ENCODE measurements around the gene PTTG1IP.

Gene PTTG1IP

GRCh38 chr21:44912158-44912473 is 38.6 kb upstream of the PTTG1IP start:
- no peaks in the 10 kb centered on the region; the same call in 1 of the 2 replicates for H3F3A ChIP-seq (ENCODE audit: control insufficient read depth, insufficient read depth)
- H3K9me3 ChIP-seq (ENCODE audit: control insufficient read depth, insufficient read depth, low read length): no peaks in the 10 kb centered on the region

GRCh38 chr21:44911384-44912157 is 38.1 kb upstream of the PTTG1IP start:
- TF ChIP-seq CTCF (IDR thresholded peaks at IDR 0.05; ENCODE audit: low read depth, low read length, poor library complexity, severe bottlenecking) (peak; percentile 72), EZH2phosphoT487 (IDR thresholded peaks at IDR 0.05; ENCODE audit: borderline replicate concordance, low read length) (no peak)
- Histone ChIP-seq H3K9me2 (replicated peaks; ENCODE audit: control insufficient read depth, low read length) (no peaks in the 10 kb centered on the region), H3K4me3 (ENCODE audit: low read length) (no peak overlapping the region), H3K4me1 (ENCODE audit: control insufficient read depth, low read length) (peaks cover 16% of the 10 kb centered on the region), H4K20me1 (ENCODE audit: control insufficient read depth, insufficient read depth, low read depth, low read length) (peaks cover 3% of the 10 kb centered on the region; the same call in 1 of the 2 replicates), H3K9me3 (ENCODE audit: control insufficient read depth, insufficient read depth, low read length) (no peaks in the 10 kb centered on the region), H3F3A (ENCODE audit: control insufficient read depth, insufficient read depth) (no peaks in the 10 kb centered on the region), H3K4me2 (ENCODE audit: low read length) (no peak overlapping the region), H3K79me2 (ENCODE audit: control insufficient read depth, low read length) (no peaks in the 10 kb centered on the region), H3K27ac (ENCODE audit: low read depth, low read length) (no peak overlapping the region), H3K36me3 (ENCODE audit: control insufficient read depth, low read length) (no peaks in the 10 kb centered on the region), H3K27me3 (ENCODE audit: control insufficient read depth, low read length) (peaks cover 40% of the 10 kb centered on the region)

More at GRCh38 chr21:44912158-44912473, 38.6 kb upstream of the PTTG1IP start:
- TF ChIP-seq CTCF (IDR thresholded peaks at IDR 0.05; ENCODE audit: low read depth, low read length, poor library complexity, severe bottlenecking) (no peak), EZH2phosphoT487 (IDR thresholded peaks at IDR 0.05; ENCODE audit: borderline replicate concordance, low read length) (no peak)
- Histone ChIP-seq H3K4me1 (ENCODE audit: control insufficient read depth, low read length) (peaks cover 19% of the 10 kb centered on the region), H3K36me3 (ENCODE audit: control insufficient read depth, low read length) (no peaks in the 10 kb centered on the region), H4K20me1 (ENCODE audit: control insufficient read depth, insufficient read depth, low read depth, low read length) (peaks cover 3% of the 10 kb centered on the region; the same call in 1 of the 2 replicates), H3K9me2 (replicated peaks; ENCODE audit: control insufficient read depth, low read length) (no peaks in the 10 kb centered on the region), H3K79me2 (ENCODE audit: control insufficient read depth, low read length) (no peaks in the 10 kb centered on the region), H3K4me3 (ENCODE audit: low read length) (no peak overlapping the region), H3K4me2 (ENCODE audit: low read length) (no peak overlapping the region), H3K27ac (ENCODE audit: low read depth, low read length) (no peak overlapping the region), H3K27me3 (ENCODE audit: control insufficient read depth, low read length) (peaks cover 40% of the 10 kb centered on the region)

- Histone ChIP-seq H3K4me2 (ENCODE audit: low read length) (no peak overlapping the region), H3K4me1 (ENCODE audit: control insufficient read depth, low read length) (peaks cover 16% of the 10 kb centered on the region), H3K79me2 (ENCODE audit: control insufficient read depth, low read length) (no peaks in the 10 kb centered on the region), H3K4me3 (ENCODE audit: low read length) (no peak overlapping the region), H3K27me3 (ENCODE audit: control insufficient read depth, low read length) (peaks cover 40% of the 10 kb centered on the region), H3K36me3 (ENCODE audit: control insufficient read depth, low read length) (no peaks in the 10 kb centered on the region), H3K9me3 (ENCODE audit: control insufficient read depth, insufficient read depth, low read length) (no peaks in the 10 kb centered on the region), H4K20me1 (ENCODE audit: control insufficient read depth, insufficient read depth, low read depth, low read length) (peaks cover 3% of the 10 kb centered on the region; the same call in 1 of the 2 replicates), H3K9me2 (replicated peaks; ENCODE audit: control insufficient read depth, low read length) (no peaks in the 10 kb centered on the region), H3F3A (ENCODE audit: control insufficient read depth, insufficient read depth) (no peaks in the 10 kb centered on the region), H3K27ac (ENCODE audit: low read depth, low read length) (no peak overlapping the region)
- TF ChIP-seq EZH2phosphoT487 (IDR thresholded peaks at IDR 0.05; ENCODE audit: borderline replicate concordance, low read length) (no peak), CTCF (IDR thresholded peaks at IDR 0.05; ENCODE audit: low read depth, low read length, poor library complexity, severe bottlenecking) (no peak)
Observed at GRCh38 chr21:44911068-44911383, 37.5 kb upstream of the PTTG1IP start.
